Subcutaneous adipose tissue (tissue), 4 donors: Measurements from ENCODE around the gene HAPSTR1. TPM values are rescaled to one million over a fixed set of nuclear protein-coding genes. Genes with fewer than 3 reads are reported as not detected.

ENCODE experiments used
- total RNA-seq, 4 donors: library from RNA; depleted of rRNA; stranded (reverse); fragments of >200 nt; gene quantifications; one replicate each; pipeline ENCODE4 v1.1.0, GENCODE V29; 2016
- TF ChIP-seq, protein P1 (sequence below): fragments of 450-650 bp; IDR thresholded peaks from one replicate; pipeline ENCODE4 v1.5.1; 2016; ENCODE audit warnings: low read depth, mild to moderate bottlenecking, control low read depth, antibody characterized with exemption, moderate library complexity

The HAPSTR1 gene
- total RNA-seq, 4 donors from 2014 or later: 36.0 to 58.8 (median 47.5) TPM

DNA sequence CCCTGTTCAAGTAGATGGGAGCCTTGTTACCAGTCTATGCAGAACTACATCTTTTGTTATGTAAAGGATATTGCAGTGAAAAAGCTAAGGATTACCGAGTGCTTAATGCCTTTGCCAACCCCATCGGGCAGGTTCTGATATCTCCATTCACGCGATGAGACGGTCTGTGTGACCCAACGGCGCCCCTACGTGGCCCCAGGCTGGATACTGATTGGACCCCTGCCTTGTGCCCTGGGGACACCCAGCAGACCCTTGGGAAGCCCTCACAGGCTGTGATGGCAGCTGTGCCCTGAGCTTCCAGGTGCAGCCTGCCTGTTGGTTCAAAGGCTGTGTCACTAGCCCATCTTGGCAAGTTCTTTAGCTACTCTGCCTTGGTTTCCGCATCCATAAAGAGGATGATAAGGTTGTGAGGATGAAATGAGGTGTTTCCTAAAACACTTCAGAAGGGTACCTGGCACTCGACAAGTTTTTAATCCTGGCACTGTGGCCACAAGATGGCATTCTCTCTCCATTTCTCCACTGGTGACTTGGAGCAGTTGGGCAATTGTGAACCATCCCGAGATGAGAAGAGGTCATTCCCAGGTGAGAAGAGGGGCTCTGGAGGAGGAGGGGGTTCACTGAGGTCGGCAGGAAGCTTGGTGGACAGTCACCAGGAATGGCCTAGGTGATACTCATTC lies 33.6 kb downstream of the HAPSTR1 start:
- TF ChIP-seq, protein P1, sequence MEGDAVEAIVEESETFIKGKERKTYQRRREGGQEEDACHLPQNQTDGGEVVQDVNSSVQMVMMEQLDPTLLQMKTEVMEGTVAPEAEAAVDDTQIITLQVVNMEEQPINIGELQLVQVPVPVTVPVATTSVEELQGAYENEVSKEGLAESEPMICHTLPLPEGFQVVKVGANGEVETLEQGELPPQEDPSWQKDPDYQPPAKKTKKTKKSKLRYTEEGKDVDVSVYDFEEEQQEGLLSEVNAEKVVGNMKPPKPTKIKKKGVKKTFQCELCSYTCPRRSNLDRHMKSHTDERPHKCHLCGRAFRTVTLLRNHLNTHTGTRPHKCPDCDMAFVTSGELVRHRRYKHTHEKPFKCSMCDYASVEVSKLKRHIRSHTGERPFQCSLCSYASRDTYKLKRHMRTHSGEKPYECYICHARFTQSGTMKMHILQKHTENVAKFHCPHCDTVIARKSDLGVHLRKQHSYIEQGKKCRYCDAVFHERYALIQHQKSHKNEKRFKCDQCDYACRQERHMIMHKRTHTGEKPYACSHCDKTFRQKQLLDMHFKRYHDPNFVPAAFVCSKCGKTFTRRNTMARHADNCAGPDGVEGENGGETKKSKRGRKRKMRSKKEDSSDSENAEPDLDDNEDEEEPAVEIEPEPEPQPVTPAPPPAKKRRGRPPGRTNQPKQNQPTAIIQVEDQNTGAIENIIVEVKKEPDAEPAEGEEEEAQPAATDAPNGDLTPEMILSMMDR: no peak

DNA sequence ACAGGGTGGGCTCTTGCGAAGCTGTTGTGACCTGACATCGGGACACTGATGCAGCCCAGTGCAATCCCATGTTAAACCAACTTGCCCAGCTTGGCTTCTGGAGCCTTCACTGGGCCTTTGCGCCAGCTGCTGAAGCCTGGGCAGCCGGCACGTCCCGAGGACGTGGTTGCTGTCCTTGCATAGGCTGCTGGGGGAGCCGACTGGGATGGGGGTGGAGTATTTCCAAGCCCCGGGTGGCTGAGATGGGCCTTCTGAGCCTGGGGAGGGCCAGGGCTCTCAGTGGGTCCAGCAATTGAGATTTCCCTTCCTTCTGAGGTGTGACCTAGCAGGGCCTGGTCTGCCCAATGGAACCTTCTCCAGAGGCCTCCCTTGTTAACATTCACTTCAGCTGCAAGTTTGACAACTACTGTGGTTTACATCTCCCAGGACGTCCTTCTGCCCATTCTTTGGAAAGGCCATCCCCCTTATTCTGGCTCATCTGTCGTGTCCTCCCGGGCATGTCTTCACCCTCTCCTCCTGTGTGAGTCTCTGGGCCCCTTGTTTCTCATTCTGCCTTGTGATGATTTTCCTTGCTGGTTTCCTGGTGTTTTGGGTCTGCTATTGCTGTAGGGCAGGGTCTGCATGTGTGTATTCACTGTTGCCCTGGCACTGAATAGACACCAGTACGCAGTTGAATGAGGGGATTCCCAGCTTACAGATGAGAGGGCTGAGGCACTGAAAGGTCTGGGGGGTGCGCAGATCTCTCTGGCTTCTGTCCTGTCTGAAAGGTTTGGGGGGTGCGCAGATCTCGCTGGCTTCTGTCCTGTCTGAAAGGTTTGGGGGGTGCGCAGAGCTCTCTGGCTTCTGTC lies 34.4 kb downstream of the HAPSTR1 start:
- TF ChIP-seq, protein P1: no peak

DNA sequence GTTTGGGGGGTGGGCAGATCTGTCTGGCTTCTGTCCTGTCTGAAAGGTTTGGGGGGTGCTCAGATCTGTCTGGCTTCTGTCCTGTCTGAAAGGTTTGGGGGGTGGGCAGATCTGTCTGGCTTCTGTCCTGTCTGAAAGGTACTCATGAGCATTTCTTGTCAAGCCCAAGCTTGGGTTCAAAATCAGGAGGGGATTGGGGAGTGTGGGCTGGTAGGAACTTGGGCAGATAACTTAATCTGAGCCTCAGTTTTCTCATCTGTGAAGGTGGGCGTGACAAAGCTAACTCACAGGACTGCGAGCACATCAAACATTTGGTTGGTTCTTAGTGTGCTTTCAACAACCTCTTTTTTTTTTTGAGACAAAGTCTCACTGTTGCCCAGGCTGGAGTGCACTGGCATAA lies 35.2 kb downstream of the HAPSTR1 start:
- TF ChIP-seq, protein P1: no peak

DNA sequence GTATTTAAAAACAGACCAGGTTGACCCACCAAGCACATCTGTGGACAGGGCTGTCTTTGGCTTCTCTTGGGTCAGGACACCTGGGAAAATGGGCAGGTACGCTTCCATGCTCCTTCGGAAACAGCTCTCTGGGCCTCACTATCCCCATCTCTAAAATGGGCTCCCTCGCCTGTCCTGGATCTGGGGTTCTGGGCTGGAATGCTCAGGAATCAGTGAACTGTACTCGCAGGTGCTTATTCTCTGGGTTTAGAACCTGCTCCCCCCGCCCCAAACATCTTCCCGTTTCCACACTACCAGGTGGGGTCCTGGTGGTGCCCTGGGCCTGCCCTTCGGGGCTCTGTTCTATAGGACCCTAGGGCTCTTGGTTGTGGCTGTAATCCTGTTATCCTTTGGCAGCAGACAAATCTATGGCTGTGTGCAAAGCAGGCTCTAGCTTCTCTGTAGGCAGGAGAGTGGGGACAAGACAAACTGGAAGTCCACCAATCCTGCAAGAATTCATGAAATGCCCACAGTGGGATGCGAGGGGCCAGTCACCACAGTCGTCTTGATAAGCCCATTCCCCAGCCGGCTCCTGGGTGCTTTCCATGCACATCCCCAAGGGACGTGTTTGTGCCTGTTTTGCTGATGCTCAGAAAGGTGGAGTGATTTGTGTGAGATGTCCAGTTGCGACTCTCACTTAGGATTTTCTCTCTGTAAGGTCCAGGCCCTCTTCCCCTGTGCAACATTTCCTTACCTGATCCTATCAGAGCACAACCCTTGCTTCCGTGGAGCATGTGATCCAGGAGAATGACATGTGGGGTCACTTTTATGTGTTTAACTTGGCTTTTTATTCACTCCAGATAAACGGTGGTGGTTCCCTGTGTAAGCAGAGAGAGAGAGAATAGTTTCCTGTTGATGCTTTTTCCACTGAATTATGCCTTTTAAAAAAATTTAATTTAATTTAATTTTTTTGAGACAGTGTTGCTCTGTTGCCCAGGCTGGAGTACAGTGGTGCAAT lies 37.2 kb downstream of the HAPSTR1 start:
- TF ChIP-seq, protein P1: no peak

DNA sequence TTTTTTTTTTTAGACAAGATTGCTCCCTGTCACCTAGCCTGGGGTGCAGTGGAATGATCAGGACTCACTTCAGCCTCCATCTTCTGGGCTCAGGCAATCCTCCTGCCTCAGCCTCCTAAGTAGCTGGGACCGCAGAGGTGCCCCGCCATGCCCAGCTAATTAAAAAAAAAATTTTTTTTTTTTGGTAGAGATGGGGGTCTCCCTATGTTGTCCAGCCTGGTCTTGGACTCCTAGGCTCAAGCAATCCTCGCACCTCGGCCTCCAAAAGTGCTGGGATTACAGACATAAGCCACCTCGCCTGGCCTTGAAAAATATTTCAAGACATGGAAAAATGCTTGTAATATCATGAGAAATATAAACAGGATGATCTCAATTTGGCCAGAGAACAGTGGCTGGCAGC lies 42.9 kb downstream of the HAPSTR1 start:
- TF ChIP-seq, protein P1: no peak

DNA sequence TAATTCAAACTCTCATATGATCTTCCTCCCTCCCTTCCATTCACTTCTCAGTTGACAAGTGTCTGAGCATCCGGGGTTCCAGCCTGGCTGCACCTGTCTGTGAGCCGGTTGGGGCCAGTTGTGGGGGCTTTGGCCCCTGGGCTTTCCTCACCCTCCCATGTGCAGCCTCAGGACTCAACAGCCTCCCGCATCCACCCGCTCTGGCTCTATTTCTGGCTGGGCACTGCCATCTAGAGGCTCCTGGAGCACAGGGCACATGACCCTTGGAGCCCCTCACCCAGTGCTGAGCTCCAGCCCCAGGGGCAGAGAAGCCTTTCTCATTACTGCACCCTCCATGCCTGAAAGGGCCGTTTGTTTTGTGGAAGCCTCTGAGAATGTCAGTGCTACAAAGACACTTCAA lies 43.3 kb downstream of the HAPSTR1 start:
- TF ChIP-seq, protein P1: no peak

DNA sequence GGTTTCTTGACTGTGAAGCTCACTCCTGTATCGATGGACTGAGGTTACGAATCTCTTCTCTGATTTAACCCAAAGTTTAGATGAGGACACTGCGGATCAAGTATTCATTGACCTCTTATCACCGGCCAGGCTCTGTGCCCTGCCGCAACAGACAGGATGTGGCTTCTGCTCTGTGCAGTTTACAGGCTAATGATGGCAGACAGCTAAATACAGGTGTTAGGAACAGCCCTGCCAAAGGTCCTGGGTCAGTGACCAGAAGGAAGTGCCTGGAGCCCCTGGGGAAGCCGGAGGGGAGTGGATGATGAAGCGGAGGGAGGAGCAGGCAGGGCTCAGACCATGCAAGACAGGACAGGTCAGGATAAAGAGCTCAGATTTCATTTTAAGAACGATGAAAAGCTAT lies 44.4 kb downstream of the HAPSTR1 start:
- TF ChIP-seq, protein P1: no peak
